Transverse colon (tissue), 4 donors: ENCODE data around the gene CFHR2.
"Not testable (repeated sequence)": the region's sequence is repeated elsewhere in the genome, so short reads cannot be mapped to it uniquely, and the experiment has no call there.

Source experiments
- CTCF ChIP-seq, 5 experiments: fragments of 200-600 bp in 3 of 5; fragments of 450-650 bp in 2 of 5; sonication (generic) in 3 of 5; IDR thresholded peaks; 1 replicate in 2 of 5; 2 replicates in 3 of 5; pipeline ENCODE4 v1.5.1; 2016 to 2017; ENCODE audit warnings: antibody characterized with exemption in 5 of 5, inconsistent platforms in 3 of 5, mild to moderate bottlenecking in 2 of 5, moderate library complexity in 1 of 5
- EP300 ChIP-seq: sonication (generic); formaldehyde crosslinking; IDR thresholded peaks from one replicate; pipeline ENCODE4 v1.6.1; 2017; ENCODE audit warnings: antibody characterized with exemption, low read depth
- POLR2A ChIP-seq: fragments of 450-650 bp; IDR thresholded peaks from one replicate; pipeline ENCODE4 v1.6.1; 2016; ENCODE audit warnings: antibody characterized with exemption, mild to moderate bottlenecking, moderate library complexity
- POLR2AphosphoS5 ChIP-seq, 3 donors: sonication (generic); formaldehyde crosslinking; IDR thresholded peaks; one replicate each; pipeline ENCODE4 v1.6.1; 2016; ENCODE audit warnings: antibody characterized with exemption in 3 of 3

- not testable (repeated sequence) for TF ChIP-seq CTCF (IDR thresholded peaks at IDR 0.05); POLR2A; POLR2AphosphoS5 (IDR thresholded peaks at IDR 0.05); EP300
These were observed 10.7 kb upstream of the CFHR2 start for GRCh38 chr1:196932853-196933252.
